ENCODE results near the gene TTC23. TPM values are rescaled to one million over a fixed set of nuclear protein-coding genes. Genes with fewer than 3 reads are reported as not detected.
A peak's percentile ranks its signal among the peaks of the same experiment; 100 is the strongest.

Gene TTC23
- total RNA-seq, 1 donor from 2014 or later: 7.8 TPM

DNA sequence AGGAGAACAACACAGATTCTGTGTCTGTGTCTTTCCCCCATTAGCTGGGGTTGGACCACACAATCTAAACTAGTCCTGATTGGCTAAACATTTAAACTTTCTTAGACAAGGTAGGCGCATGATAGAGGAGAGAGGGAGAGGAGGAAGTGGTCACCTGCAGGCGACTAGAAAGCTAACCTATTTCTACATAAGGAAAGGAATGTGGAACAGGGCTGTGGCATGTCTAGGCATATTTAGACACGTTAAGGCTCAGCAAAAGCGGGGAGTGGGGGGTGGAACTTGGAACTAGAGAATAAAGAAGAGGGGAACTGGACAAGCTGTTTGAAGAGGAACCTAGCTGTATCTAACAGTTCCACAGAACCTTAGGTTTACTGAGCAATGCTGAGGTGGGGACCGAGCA lies 14.7 kb upstream of the TTC23 start:
- Mint-ChIP-seq H3K9me3 (ENCODE audit: unreplicated experiment) (peaks cover 3% of the 10 kb centered on the region), H3K4me3 (ENCODE audit: unreplicated experiment) (peak overlapping the region; percentile 33), H3K27me3 (ENCODE audit: unreplicated experiment) (no peaks in the 10 kb centered on the region), H3K4me1 (ENCODE audit: low read depth, unreplicated experiment) (peaks cover 35% of the 10 kb centered on the region), H3K36me3 (ENCODE audit: unreplicated experiment) (peaks cover 5% of the 10 kb centered on the region), H3K27ac (ENCODE audit: unreplicated experiment) (peak overlapping the region; percentile 86)
- TF ChIP-seq, protein P1, sequence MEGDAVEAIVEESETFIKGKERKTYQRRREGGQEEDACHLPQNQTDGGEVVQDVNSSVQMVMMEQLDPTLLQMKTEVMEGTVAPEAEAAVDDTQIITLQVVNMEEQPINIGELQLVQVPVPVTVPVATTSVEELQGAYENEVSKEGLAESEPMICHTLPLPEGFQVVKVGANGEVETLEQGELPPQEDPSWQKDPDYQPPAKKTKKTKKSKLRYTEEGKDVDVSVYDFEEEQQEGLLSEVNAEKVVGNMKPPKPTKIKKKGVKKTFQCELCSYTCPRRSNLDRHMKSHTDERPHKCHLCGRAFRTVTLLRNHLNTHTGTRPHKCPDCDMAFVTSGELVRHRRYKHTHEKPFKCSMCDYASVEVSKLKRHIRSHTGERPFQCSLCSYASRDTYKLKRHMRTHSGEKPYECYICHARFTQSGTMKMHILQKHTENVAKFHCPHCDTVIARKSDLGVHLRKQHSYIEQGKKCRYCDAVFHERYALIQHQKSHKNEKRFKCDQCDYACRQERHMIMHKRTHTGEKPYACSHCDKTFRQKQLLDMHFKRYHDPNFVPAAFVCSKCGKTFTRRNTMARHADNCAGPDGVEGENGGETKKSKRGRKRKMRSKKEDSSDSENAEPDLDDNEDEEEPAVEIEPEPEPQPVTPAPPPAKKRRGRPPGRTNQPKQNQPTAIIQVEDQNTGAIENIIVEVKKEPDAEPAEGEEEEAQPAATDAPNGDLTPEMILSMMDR (IDR thresholded peaks at IDR 0.05; ENCODE audit: partially characterized antibody, unreplicated experiment): no peak
- DNase-seq: no peak

DNA sequence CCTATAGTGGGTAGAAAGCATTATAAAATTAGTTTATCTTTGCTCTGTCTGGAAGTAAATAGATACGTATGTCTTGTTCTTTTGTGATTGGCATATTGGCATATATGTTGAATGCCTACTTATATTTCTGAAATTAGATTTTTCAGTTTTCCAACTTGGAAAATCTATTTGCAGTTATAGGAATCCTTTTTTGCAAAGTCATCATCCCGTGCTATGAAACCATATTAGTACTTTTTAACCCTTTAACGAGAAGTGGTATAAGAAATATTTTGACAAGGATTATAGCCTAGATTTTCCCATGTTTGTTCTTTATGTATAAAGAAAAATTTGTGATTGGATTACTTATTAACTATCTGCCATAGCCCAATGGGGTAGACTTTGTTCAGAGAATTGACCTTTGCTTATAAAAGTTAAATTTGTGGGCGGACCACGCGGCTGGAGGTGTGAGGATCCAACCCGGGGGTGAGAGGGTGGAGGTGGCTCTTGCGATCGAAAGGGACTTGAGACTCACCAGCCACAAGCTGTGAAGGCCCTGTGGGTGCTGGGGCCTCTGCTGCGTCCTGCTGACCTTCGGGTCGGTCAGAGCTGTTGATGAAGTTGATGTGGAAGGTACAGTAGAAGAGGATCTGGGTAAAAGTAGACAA lies 7.8 kb upstream of the TTC23 start:
- Mint-ChIP-seq H3K4me1 (ENCODE audit: low read depth, unreplicated experiment) (peaks cover 15% of the 10 kb centered on the region), H3K36me3 (ENCODE audit: unreplicated experiment) (peaks cover 12% of the 10 kb centered on the region), H3K27ac (ENCODE audit: unreplicated experiment) (no peak overlapping the region), H3K27me3 (ENCODE audit: unreplicated experiment) (no peaks in the 10 kb centered on the region), H3K4me3 (ENCODE audit: unreplicated experiment) (no peak overlapping the region), H3K9me3 (ENCODE audit: unreplicated experiment) (no peaks in the 10 kb centered on the region)
- DNase-seq: no peak
- TF ChIP-seq, protein P1 (IDR thresholded peaks at IDR 0.05; ENCODE audit: partially characterized antibody, unreplicated experiment): no peak

DNA sequence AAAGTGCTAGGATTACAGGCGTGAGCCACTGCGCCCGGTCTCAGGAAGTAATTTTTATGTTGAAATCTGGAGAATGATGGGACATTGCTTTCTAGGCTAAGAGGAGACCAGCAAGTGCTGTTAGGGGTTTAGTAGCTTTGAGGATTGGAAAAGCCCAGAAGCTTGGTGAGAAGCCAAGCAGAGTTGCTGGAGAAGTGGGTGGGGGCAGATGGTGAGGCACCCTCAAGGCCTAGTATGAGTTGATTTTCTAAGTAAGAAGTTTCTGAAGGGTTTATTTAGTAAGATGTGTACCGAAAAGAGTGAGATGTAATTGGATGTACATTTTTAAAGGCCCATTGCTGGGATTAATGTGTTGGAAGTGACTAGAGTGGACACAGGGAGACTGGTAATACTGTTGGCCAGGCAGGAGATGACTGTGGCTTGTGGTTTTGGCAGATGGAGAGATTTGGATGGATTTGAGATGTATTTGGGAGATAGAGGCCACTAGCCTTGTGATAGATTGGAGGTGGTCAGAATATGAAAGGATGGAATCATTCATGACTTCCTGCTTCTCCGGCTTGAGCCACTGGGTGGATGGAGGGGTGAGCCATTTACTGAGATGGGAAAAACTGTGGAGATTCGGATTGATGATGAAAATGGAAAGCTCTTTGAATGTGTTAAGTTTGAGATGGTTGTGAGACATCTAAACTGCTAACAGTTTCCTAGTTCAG lies 4.2 kb upstream of the TTC23 start:
- Mint-ChIP-seq H3K36me3 (ENCODE audit: unreplicated experiment) (peaks cover 11% of the 10 kb centered on the region), H3K4me1 (ENCODE audit: low read depth, unreplicated experiment) (peaks cover 15% of the 10 kb centered on the region), H3K27ac (ENCODE audit: unreplicated experiment) (no peak overlapping the region), H3K27me3 (ENCODE audit: unreplicated experiment) (no peaks in the 10 kb centered on the region), H3K4me3 (ENCODE audit: unreplicated experiment) (peak overlapping the region; percentile 5), H3K9me3 (ENCODE audit: unreplicated experiment) (no peaks in the 10 kb centered on the region)
- DNase-seq: no peak
- TF ChIP-seq, protein P1 (IDR thresholded peaks at IDR 0.05; ENCODE audit: partially characterized antibody, unreplicated experiment): no peak

DNA sequence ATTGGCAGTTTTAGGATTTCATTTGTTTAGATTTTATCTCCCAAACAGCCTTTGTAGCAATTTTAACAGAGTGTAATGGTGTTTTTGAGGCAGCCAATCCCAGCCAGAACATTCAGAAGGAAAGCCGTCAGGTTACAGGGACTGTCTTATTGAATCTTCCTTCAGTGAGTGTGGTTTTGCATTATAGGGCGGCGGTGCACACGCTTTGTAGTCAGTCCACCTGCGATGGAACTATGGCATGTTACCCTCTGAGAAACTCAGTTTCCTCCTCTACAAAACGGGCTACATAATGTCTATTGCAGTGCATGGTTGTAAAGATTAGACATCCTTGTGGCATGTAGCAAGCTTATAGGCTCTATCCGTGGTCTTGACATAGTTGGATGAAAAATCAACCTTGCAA lies 2.9 kb upstream of the TTC23 start:
- peak overlapping the region; percentile 54 for H3K27ac Mint-ChIP-seq (ENCODE audit: unreplicated experiment)
- H3K4me1 Mint-ChIP-seq (ENCODE audit: low read depth, unreplicated experiment): peaks cover 15% of the 10 kb centered on the region
- H3K27me3 Mint-ChIP-seq (ENCODE audit: unreplicated experiment): no peaks in the 10 kb centered on the region
- DNase-seq: no peak
- no peaks in the 10 kb centered on the region for H3K9me3 Mint-ChIP-seq (ENCODE audit: unreplicated experiment)
- peaks cover under 1% of the 10 kb centered on the region for H3K36me3 Mint-ChIP-seq (ENCODE audit: unreplicated experiment)
- peak overlapping the region; percentile 94 for H3K4me3 Mint-ChIP-seq (ENCODE audit: unreplicated experiment)
- TF ChIP-seq, protein P1 (IDR thresholded peaks at IDR 0.05; ENCODE audit: partially characterized antibody, unreplicated experiment): no peak
